ENCODE measurements around the gene EID3.
A peak's percentile ranks its signal among the peaks of the same experiment; 100 is the strongest.
"Not testable (repeated sequence)": the region's sequence is repeated elsewhere in the genome, so short reads cannot be mapped to it uniquely, and the experiment has no call there.

EID3 gene

GRCh38 chr12:104280717-104281458, 22.7 kb upstream of the EID3 start:
- H3K4me3 Mint-ChIP-seq, result no peak overlapping the region
- H3K4me1 Mint-ChIP-seq (ENCODE audit: low read depth), result peaks cover 24% of the 10 kb centered on the region
- H3K9me3 Mint-ChIP-seq, result no peaks in the 10 kb centered on the region
- DNase-seq, result no peak
- H3K27me3 Mint-ChIP-seq, result no peaks in the 10 kb centered on the region
- H3K36me3 Mint-ChIP-seq (ENCODE audit: low read depth), result no peaks in the 10 kb centered on the region
- H3K27ac Mint-ChIP-seq, result no peak overlapping the region

DNA sequence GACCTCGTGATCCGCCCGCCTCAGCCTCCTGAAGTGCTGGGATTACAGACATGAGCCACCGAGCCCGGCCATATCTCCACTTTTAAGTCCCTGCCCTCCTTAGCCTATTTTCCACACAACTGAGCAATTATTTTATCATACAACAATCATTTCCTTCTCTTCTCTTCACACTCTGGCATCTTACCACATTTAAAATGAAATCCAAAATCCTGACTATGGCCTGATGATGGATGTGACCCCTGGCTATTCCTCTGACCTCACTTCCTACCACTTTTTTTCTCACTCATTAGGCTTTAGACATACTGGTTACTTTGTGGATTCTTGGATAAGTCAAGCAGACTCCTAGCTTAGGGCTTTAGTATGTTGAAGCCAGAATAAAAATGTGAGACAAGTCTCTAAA, 21.9 kb upstream of the EID3 start:
- H3K4me1 Mint-ChIP-seq (ENCODE audit: low read depth), result peaks cover 24% of the 10 kb centered on the region
- H3K27ac Mint-ChIP-seq, result no peak overlapping the region
- H3K4me3 Mint-ChIP-seq, result no peak overlapping the region
- no peaks in the 10 kb centered on the region for H3K36me3 Mint-ChIP-seq (ENCODE audit: low read depth)
- DNase-seq, result no peak
- no peaks in the 10 kb centered on the region for H3K27me3 Mint-ChIP-seq
- H3K9me3 Mint-ChIP-seq, result no peaks in the 10 kb centered on the region

- no peaks in the 10 kb centered on the region for H3K9me3 Mint-ChIP-seq
- no peaks in the 10 kb centered on the region for H3K27me3 Mint-ChIP-seq
- H3K4me1 Mint-ChIP-seq (ENCODE audit: low read depth), result peaks cover 25% of the 10 kb centered on the region
- no peak for DNase-seq
- H3K36me3 Mint-ChIP-seq (ENCODE audit: low read depth), result peaks cover 4% of the 10 kb centered on the region
- H3K27ac Mint-ChIP-seq, result no peak overlapping the region
- H3K4me3 Mint-ChIP-seq, result no peak overlapping the region
Observed at GRCh38 chr12:104282109-104282508, 21.4 kb upstream of the EID3 start.

DNA sequence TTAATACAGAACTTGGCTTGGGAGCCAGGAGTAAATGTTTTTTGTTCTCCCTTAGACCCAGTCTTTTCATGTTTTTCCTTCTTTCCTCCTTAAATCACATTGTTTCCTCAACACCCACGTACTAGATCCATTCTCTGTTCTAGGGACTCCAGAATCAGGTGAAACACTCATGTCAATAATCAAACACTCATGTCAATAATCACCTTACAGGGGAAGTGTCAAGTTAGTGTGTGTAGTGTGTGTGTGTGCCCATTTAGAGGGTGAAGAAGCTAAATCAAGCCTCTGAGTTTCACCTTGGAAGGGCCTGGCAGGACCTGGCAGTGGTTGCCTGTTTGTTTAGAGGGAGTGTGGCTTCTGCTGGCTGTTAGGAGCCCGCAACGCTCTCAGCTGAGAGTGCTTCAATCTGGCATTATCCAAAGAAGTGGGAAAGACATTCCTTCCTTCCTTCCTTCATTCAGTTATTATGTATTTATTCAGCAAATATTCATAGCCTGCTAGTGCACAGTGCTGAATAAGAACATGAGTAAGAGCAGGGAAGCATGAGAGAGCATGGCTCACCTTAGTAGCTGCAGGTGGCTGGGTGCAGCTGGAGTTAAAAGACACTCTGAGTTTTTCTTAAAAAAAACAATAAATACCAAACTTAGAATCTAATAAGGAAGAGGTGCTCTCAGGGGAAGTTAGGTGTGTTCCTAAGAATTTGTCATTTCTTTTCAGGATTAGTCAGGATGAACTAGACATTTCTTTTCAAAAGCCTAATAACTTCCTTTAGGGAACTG, 17.6 kb upstream of the EID3 start:
- H3K4me3 Mint-ChIP-seq, result peak overlapping the region; percentile 98
- no peaks in the 10 kb centered on the region for H3K27me3 Mint-ChIP-seq
- peak overlapping the region; percentile 100 for H3K27ac Mint-ChIP-seq
- no peaks in the 10 kb centered on the region for H3K9me3 Mint-ChIP-seq
- peaks cover 18% of the 10 kb centered on the region for H3K4me1 Mint-ChIP-seq (ENCODE audit: low read depth)
- peaks cover 38% of the 10 kb centered on the region for H3K36me3 Mint-ChIP-seq (ENCODE audit: low read depth)
- peak; percentile 37 for DNase-seq

DNA sequence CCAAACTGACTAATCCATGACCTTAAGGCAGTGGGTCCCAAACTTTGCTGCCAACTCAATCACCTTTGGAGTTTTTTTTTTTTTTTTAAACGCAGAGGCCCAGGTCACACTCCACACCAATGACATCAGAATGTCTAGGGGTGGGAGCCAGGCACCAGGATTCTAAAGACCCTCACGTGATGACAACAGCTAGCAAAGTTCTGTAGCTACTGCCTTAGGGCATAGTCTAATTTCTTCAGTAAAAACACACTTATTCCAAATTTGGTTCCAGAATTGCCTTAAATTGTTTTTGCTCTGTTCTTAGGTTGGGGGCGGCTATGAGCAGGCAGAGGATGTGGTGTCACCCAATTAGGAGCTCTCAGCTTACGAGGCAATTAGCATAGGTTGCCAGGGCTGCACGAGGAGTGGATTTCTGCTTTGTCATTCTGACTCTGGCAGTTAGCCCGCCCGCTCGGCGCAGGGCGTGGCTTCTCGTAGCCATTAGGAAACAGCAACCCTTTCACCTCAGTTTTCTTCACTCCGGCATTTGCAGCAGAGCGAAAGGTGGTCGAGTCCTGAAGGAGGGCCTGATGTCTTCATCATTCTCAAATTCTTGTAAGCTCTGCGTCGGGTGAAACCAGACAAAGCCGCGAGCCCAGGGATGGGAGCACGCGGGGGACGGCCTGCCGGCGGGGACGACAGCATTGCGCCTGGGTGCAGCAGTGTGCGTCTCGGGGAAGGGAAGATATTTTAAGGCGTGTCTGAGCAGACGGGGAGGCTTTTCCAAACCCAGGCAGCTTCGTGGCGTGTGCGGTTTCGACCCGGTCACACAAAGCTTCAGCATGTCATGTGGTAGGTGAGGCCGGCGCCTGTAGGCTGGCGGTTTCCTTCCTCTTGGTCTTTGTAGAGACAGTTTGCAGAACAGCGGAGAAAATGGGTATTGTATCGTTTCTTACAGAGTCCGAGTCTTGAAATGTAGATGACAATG, 16.7 kb upstream of the EID3 start:
- H3K27me3 Mint-ChIP-seq, result no peaks in the 10 kb centered on the region
- H3K4me3 Mint-ChIP-seq, result peak overlapping the region; percentile 98
- H3K4me1 Mint-ChIP-seq (ENCODE audit: low read depth), result peaks cover 19% of the 10 kb centered on the region
- DNase-seq, result peak; percentile 91
- H3K36me3 Mint-ChIP-seq (ENCODE audit: low read depth), result peaks cover 46% of the 10 kb centered on the region
- peak overlapping the region; percentile 100 for H3K27ac Mint-ChIP-seq
- no peaks in the 10 kb centered on the region for H3K9me3 Mint-ChIP-seq

GRCh38 chr12:104288635-104289274, 14.8 kb upstream of the EID3 start:
- Mint-ChIP-seq H3K4me1 (ENCODE audit: low read depth) (peaks cover 32% of the 10 kb centered on the region), H3K4me3 (peak overlapping the region; percentile 98), H3K27me3 (no peaks in the 10 kb centered on the region), H3K9me3 (no peaks in the 10 kb centered on the region), H3K36me3 (ENCODE audit: low read depth) (peaks cover 66% of the 10 kb centered on the region), H3K27ac (peak overlapping the region; percentile 100)
- DNase-seq, result peak; percentile 88

GRCh38 chr12:104290320-104290719, 13.2 kb upstream of the EID3 start:
- H3K4me1 Mint-ChIP-seq (ENCODE audit: low read depth), result peaks cover 42% of the 10 kb centered on the region

GRCh38 chr12:104290855-104291254, 12.7 kb upstream of the EID3 start:
- no peaks in the 10 kb centered on the region for H3K9me3 Mint-ChIP-seq
- H3K36me3 Mint-ChIP-seq (ENCODE audit: low read depth), result peaks cover 87% of the 10 kb centered on the region

More at GRCh38 chr12:104290320-104290719, 13.2 kb upstream of the EID3 start:
- Mint-ChIP-seq H3K36me3 (ENCODE audit: low read depth) (peaks cover 82% of the 10 kb centered on the region), H3K27ac (no peak overlapping the region), H3K27me3 (no peaks in the 10 kb centered on the region), H3K9me3 (no peaks in the 10 kb centered on the region), H3K4me3 (peak overlapping the region; percentile 23)
- DNase-seq, result no peak

GRCh38 chr12:104291867-104292524, 11.5 kb upstream of the EID3 start:
- Mint-ChIP-seq H3K27ac (peak overlapping the region; percentile 47), H3K4me1 (ENCODE audit: low read depth) (peaks cover 36% of the 10 kb centered on the region), H3K4me3 (no peak overlapping the region), H3K27me3 (no peaks in the 10 kb centered on the region), H3K36me3 (ENCODE audit: low read depth) (peaks cover 96% of the 10 kb centered on the region), H3K9me3 (no peaks in the 10 kb centered on the region)
- DNase-seq, result no peak

More at GRCh38 chr12:104290855-104291254, 12.7 kb upstream of the EID3 start:
- Mint-ChIP-seq H3K4me3 (peak overlapping the region; percentile 30), H3K4me1 (ENCODE audit: low read depth) (peaks cover 41% of the 10 kb centered on the region), H3K27me3 (no peaks in the 10 kb centered on the region), H3K27ac (peak overlapping the region; percentile 16)
- no peak for DNase-seq

GRCh38 chr12:104292872-104293794, 10.4 kb upstream of the EID3 start:
- DNase-seq, result no peak
- H3K27ac Mint-ChIP-seq, result no peak overlapping the region
- no peak overlapping the region for H3K4me3 Mint-ChIP-seq
- H3K36me3 Mint-ChIP-seq (ENCODE audit: low read depth), result peaks cover 94% of the 10 kb centered on the region
- H3K27me3 Mint-ChIP-seq, result no peaks in the 10 kb centered on the region
- H3K4me1 Mint-ChIP-seq (ENCODE audit: low read depth), result peaks cover 40% of the 10 kb centered on the region
- no peaks in the 10 kb centered on the region for H3K9me3 Mint-ChIP-seq

DNA sequence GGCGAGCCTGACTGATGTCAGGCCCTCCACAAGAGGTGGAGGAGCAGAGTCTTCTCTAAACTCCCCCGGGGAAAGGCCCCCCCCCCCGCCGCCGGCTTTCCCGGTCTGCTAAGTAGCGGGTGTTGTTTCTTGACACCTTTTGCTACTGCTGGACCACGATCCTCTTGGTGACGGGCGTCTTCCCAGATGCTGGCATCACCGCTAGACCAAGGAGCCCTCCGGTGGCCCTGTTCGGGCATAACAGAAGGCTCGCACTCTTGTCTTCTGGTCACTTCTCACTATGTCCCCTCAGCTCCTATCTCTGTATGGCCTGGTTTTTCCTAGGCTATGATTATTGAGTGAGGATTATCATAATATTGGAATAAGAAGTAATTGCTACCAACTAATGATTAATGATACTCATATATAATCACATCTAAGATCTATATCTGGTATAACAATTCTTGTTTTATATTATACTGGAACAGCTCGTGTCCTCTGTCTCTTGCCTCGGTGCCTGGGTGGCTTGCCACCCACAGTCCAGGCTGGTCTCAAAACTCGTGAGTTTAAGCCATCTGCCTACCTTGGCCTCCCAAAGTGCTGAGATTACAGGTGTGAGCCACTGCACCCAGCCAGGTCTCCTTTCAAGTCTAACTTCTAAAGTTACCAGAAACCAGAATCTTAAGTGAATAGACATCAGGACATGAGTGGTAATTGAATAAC, 9.2 kb upstream of the EID3 start:
- H3K27ac Mint-ChIP-seq, H3K4me3 Mint-ChIP-seq, DNase-seq, H3K27me3 Mint-ChIP-seq, H3K9me3 Mint-ChIP-seq: not testable (repeated sequence)
- Mint-ChIP-seq H3K4me1 (ENCODE audit: low read depth) (peaks cover 41% of the 10 kb centered on the region), H3K36me3 (ENCODE audit: low read depth) (peaks cover 93% of the 10 kb centered on the region)

DNA sequence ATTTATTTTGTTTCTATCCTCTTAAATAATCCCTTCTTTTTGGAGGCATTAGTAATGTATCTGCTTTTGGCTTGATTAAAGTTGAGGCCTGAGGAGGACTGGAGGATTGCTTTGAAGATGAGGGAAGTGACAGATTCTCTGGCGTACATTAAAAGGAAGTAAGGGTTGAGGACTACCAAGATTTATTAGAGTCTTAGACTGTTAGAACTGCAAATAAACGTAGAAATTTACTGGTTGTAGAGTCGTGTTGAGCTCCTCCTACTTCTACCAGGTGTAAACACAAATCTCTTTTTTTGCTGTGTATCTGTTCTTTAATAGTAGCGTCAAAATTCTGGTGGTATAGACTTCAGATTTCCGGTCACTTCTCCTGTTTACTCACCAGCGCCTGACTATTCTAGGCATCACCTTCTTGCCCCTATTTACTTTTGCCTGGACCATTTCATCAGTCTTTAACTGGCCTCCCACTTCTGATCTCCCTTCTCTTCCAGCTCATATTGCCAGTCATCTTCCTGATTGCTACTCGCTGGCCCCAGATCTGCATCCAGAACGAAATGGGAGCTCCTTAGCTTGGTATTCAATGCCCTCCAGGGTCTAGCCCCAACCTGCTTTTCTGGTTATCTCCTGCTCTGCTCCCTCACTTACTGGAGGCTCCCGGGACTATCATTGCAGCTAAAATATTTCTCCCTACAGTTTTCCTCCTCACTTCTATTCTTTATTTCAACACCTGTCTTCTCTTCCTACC, 8.4 kb upstream of the EID3 start:
- Mint-ChIP-seq H3K36me3 (ENCODE audit: low read depth) (peaks cover 94% of the 10 kb centered on the region), H3K4me1 (ENCODE audit: low read depth) (peaks cover 44% of the 10 kb centered on the region), H3K27me3 (no peaks in the 10 kb centered on the region), H3K9me3 (no peaks in the 10 kb centered on the region), H3K4me3 (no peak overlapping the region), H3K27ac (peak overlapping the region; percentile 1)
- DNase-seq, result no peak

Measured in activated T-cell treated with anti-CD3 and anti-CD28 coated beads, Interleukin-2, amount 50 U/mL, for 24 hours (primary cell).